Small intestine (tissue), 7 donors: Measurements from ENCODE around the gene NPBWR2. TPM values are rescaled to one million over a fixed set of nuclear protein-coding genes. Genes with fewer than 3 reads are reported as not detected.

Source experiments
- DNase-seq, 2 donors: peaks; one replicate each; pipeline versions ENCODE4 v3.0.0 to v3.0.0-alpha.2; 2013
- FAIRE-seq: peaks from 2 replicates; lab custom pipeline; 2012; peaks lifted over from hg19 to GRCh38; lab: Jason Lieb, UNC
- H3K27ac ChIP-seq, 3 donors: one replicate each; pipeline ENCODE4 v1.5.1; 2013; ENCODE audit warnings: low read length in 2 of 3, mild to moderate bottlenecking in 2 of 3, control low read depth in 1 of 3, inconsistent platforms in 1 of 3, low read depth in 1 of 3, moderate library complexity in 1 of 3
- H3K27me3 ChIP-seq, 3 donors: one replicate each; pipeline ENCODE4 v1.6.1; 2013; ENCODE audit warnings: low read length in 3 of 3, inconsistent platforms in 1 of 3; ENCODE audit not compliant: control insufficient read depth in 3 of 3, insufficient read depth in 3 of 3
- H3K36me3 ChIP-seq, 3 donors: one replicate each; pipeline ENCODE4 v1.6.1; 2013; ENCODE audit warnings: low read length in 3 of 3, inconsistent platforms in 1 of 3, low read depth in 1 of 3, mild to moderate bottlenecking in 1 of 3, moderate library complexity in 1 of 3; ENCODE audit not compliant: control insufficient read depth in 3 of 3, insufficient read depth in 2 of 3
- H3K4me1 ChIP-seq, 3 donors: one replicate each; pipeline ENCODE4 v1.6.1; 2013; ENCODE audit warnings: low read length in 2 of 3, inconsistent platforms in 1 of 3, low read depth in 1 of 3, mild to moderate bottlenecking in 1 of 3, moderate library complexity in 1 of 3; ENCODE audit not compliant: control insufficient read depth in 3 of 3, insufficient read depth in 2 of 3
- H3K4me3 ChIP-seq, 3 donors: one replicate each; pipeline ENCODE4 v1.5.1; 2013; ENCODE audit warnings: low read length in 3 of 3, control low read depth in 1 of 3, inconsistent platforms in 1 of 3, low read depth in 1 of 3, mild to moderate bottlenecking in 1 of 3, moderate library complexity in 1 of 3
- H3K9me3 ChIP-seq, 2 donors: one replicate each; pipeline ENCODE4 v1.6.1; 2013; ENCODE audit warnings: low read depth in 1 of 2, low read length in 1 of 2; ENCODE audit not compliant: control insufficient read depth in 2 of 2, insufficient read depth in 1 of 2
- WGBS, 3 donors: extraction: QIAGEN DNeasy Blood & Tissue Kit; methylation state at CpG; one replicate each; pipeline ENCODE4 v1.1.7; 2013; 5-methylcytosine and 5-hydroxymethylcytosine counted together
- polyA plus RNA-seq, 4 donors: library from polyadenylated mRNA; stranded (reverse) in 3 of 4; unstranded in 1 of 4; fragments of 200-250 nt in 3 of 4; fragments of 120-200 nt in 1 of 4; gene quantifications; one replicate each; pipeline versions ENCODE4 v1.2.1 to v1.2.3, GENCODE V29; 2013
- donor health status: healthy with polysubstance abuse.
- donor health status: control.
- donor health status: control.
- donor health status: Bipolar disorder and iron deficiency.
- donor health status: healthy.

NPBWR2 gene
- polyA plus RNA-seq, 4 donors = not detected

DNA sequence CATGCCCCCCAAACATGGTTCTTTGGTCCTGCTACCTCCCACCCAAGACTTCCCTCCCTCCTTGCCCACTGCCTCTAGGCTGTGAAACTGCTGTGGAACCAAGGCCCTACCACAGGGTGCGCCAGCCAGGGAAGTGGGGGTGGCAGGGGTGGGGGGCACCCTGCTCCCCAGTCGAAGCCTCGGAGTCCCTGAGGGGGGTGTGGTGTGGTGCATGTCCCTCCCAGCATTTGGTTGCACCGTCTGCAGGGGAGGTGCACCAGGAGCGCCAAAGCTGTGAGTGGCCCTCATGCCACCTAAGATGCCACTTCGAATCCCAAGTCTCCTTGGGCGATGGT is 29.9 kb downstream of the NPBWR2 start:
- peaks cover 0 to 42% (median 0%) of the 10 kb centered on the region in 3 donors for H3K27me3 ChIP-seq
- DNase-seq (no peak), FAIRE-seq (no peak)
- H3K4me1 ChIP-seq = peaks cover 0 to 16% (median 0%) of the 10 kb centered on the region in 3 donors
- H3K4me3 ChIP-seq = peak overlapping the region in 2 of 3 donors; percentile 25 to 39
- 41 to 67% (median 54%) methylated on average over 7 of the region's 7 CpGs for WGBS, 3 donors
- peak overlapping the region in 2 of 3 donors; percentile 33 to 44 for H3K27ac ChIP-seq
- H3K9me3 ChIP-seq = no peaks in the 10 kb centered on the region
- H3K36me3 ChIP-seq = peaks cover 0 to 12% (median 0%) of the 10 kb centered on the region in 3 donors

DNA sequence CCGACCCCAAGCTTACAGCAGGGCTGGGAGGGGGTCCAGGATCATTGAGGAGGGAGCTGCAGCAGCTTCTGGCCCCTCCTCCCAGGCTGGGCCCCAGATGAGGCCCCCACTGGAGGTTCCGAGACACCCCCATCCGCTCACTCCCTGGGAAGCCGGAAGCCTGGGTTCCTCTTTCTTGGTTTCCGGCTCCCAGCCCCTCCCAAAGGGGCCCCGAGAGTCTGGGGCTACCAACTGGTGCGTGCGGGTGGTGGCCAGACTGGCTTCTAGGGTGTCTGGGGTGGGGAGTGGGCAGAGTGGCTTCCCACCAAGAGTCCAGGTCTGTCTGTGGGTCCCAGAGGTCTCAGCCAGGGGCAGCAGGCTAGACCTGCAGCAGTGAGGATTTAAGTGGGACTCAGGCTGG is 30.3 kb downstream of the NPBWR2 start:
- no peaks in the 10 kb centered on the region for H3K9me3 ChIP-seq
- FAIRE-seq = no peak
- no peak for DNase-seq
- peaks cover 0 to 16% (median 0%) of the 10 kb centered on the region in 3 donors for H3K36me3 ChIP-seq
- WGBS, 3 donors = 53 to 80% (median 74%) methylated on average over 7 to 8 of the region's 8 CpGs
- H3K27ac ChIP-seq = peak overlapping the region in 2 of 3 donors; percentile 33 to 44
- H3K4me1 ChIP-seq = peaks cover 0 to 16% (median 0%) of the 10 kb centered on the region in 3 donors
- peaks cover 0 to 38% (median 0%) of the 10 kb centered on the region in 3 donors for H3K27me3 ChIP-seq
- H3K4me3 ChIP-seq = peak overlapping the region in 2 of 3 donors; percentile 25 to 39

DNA sequence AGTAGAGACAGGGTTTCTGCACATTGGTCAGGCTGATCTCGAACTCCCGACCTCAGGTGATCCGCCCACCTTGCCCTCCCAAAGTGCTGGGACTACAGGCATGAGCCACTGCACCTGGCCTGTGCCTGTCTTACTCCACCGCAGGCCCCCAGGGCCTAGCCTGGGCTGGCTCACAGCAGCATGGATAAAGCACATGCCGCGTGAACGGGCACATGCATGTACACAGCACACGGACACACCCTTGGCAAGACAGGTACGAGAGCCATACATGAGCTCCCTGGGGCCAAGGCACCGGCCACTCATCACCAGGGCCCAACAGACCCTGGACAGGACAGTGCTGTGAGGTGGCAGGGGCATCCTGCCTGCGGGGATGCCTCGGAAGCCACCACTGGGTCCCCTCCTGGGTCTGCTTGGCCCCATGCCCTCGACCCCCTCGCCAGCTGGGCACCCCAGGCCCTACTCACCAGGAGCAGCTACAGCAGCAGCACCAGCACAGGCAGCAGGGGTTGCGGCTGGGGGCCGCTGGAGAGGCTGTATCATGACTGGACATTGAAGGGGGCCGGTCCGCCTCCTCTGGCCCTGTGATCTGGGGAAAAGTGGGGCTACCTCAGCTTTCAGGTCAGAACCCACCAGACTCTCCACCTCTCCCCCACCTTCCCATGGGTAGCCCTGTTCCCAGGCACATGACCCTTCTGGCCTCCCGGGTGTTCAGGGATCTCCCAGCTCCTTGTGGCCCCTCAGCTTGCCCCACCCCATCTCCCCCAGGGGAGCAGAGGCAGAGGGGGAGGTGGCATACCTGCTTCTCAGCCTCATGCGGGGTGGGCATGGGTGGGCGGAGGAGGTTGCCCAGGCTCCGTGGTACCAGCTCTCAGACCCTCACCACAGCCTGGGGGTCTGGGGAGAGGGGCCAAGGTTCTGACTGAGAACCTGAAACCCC is 31.0 kb downstream of the NPBWR2 start:
- peak overlapping the region in 1 of 3 donors; percentile 4 for H3K27ac ChIP-seq
- FAIRE-seq = no peak

DNA sequence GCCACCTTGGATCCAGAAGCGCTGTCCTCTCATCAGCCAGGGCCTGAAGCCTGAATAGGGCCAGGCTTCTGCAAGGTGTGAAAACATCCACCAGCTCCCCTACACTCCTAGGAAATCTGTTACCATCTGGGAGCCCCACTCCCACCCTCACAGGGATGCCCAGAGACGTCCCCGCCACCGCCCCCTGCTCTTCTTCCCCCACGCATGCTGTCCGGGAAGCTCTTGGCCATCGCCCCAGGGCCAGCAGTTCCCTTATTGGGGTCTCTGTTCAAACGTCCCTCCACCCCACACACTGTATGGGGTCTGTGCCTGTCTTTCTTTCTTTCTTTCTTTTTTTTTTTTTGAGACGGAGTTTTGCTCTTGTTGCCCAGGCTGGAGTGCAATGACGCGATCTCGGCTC is 31.8 kb downstream of the NPBWR2 start:
- H3K27ac ChIP-seq = no peak overlapping the region
- FAIRE-seq (no peak), DNase-seq (no peak)
- H3K9me3 ChIP-seq = no peaks in the 10 kb centered on the region
- peaks cover 0 to 23% (median 0%) of the 10 kb centered on the region in 3 donors for H3K36me3 ChIP-seq
- 91 to 92% (median 91%) methylated on average over 12 of the region's 12 CpGs for WGBS, 3 donors
- peaks cover 0 to 16% (median 0%) of the 10 kb centered on the region in 3 donors for H3K4me1 ChIP-seq
- H3K4me3 ChIP-seq = no peak overlapping the region
- H3K27me3 ChIP-seq = peaks cover 0 to 23% (median 0%) of the 10 kb centered on the region in 3 donors

More for the DNA sequence above, 31.0 kb downstream of the NPBWR2 start:
- DNase-seq = no peak
- no peak overlapping the region for H3K4me3 ChIP-seq
- H3K4me1 ChIP-seq = peaks cover 0 to 16% (median 0%) of the 10 kb centered on the region in 3 donors
- H3K27me3 ChIP-seq = peaks cover 0 to 30% (median 0%) of the 10 kb centered on the region in 3 donors
- WGBS, 3 donors = 88 to 93% (median 88%) methylated on average over 19 to 21 of the region's 22 CpGs
- H3K9me3 ChIP-seq = no peaks in the 10 kb centered on the region
- peaks cover 0 to 21% (median 0%) of the 10 kb centered on the region in 3 donors for H3K36me3 ChIP-seq

DNA sequence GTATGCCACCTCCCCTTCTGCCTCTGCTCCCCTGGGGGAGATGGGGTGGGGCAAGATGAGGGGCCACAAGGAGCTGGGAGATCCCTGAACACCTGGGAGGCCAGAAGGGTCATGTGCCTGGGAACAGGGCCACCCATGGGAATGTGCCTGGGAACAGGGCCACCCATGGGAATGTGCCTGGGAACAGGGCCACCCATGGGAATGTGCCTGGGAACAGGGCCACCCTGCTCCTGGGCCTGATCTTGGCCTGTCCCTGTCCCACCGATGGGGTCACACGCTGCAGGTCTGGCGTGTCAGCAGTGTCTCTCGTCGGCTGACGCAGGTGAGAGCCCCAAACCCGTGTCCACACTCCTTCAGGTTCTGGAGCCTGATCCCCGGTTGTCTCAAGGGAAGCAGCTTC is 32.4 kb downstream of the NPBWR2 start:
- H3K9me3 ChIP-seq = no peaks in the 10 kb centered on the region
- H3K4me1 ChIP-seq = peaks cover 0 to 11% (median 0%) of the 10 kb centered on the region in 3 donors
- H3K4me3 ChIP-seq = no peak overlapping the region
- FAIRE-seq = no peak
- 87 to 94% (median 89%) methylated on average over 8 of the region's 8 CpGs for WGBS, 3 donors
- DNase-seq = no peak
- peaks cover 0 to 26% (median 0%) of the 10 kb centered on the region in 3 donors for H3K36me3 ChIP-seq
- peaks cover 0 to 17% (median 0%) of the 10 kb centered on the region in 3 donors for H3K27me3 ChIP-seq
- H3K27ac ChIP-seq = no peak overlapping the region

DNA sequence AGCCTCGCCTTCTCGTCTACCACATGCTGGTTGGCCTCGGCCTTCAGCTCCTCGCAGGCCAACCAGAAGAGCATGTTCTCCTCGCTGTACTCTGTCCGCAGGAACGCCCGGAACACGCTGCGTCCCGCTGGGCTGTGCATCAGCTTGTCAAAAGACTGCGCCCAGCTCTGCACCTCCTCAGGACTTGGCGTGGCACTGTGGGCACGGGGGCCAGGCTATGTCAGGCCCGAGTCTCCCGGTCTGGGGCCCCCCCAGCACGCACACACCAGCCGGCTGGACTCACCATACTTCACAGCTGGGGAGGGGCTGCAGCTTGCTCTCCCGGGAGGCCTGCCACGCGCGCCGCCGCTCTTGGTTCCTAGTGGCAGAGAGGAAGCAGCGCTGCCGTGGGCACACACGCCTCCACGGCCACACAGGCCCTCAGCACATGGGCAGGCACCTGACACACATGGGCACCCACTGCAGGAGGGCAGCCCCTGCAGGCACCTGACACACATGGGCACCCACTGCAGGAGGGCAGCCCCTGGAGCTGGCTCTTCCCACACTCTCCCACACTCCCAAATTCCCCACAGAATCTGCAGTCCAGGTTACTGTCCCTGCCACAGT is 33.1 kb downstream of the NPBWR2 start:
- Histone ChIP-seq H3K9me3 (no peaks in the 10 kb centered on the region), H3K4me1 (peaks cover 0 to 10% (median 0%) of the 10 kb centered on the region in 3 donors), H3K27me3 (peaks cover 0 to 15% (median 0%) of the 10 kb centered on the region in 3 donors), H3K36me3 (peaks cover 0 to 26% (median 0%) of the 10 kb centered on the region in 3 donors), H3K27ac (no peak overlapping the region), H3K4me3 (no peak overlapping the region)
- WGBS, 3 donors = 85 to 95% (median 90%) methylated on average over 28 of the region's 28 CpGs
- FAIRE-seq = no peak
- DNase-seq = no peak

DNA sequence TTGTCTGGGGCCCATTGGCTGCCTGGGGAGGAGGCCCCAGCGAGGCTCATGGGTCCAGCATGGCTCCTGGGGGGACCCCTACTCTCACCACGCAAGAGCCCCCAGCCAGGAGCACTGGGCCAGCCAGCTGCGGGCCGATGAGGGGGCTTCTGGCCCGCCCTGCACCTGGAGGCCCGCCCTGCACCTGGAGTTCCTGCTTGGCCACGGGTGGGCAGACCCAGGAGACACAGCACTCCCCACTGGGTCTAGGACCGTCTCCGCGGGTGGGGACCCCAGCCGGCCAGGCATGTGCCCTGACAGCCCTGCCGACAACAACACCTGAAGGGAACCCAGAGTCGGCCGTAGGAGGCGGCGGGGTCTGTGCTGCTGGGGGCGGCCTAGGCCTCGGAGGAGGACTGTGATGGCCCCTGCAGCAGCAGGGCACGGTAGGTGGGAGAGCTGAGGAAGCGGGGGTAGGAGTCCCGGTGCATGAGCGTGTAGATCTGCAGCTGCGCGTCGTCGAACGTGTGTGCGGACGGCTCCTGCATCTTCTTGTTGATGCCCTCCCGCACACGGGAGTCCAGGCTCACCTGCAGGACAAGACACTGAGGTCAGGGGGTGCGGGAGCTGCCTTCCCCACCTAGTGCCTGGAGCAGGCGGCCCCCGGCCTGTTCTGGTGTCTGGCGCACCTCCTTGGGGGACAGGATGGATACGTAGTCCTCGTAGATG is 33.7 kb downstream of the NPBWR2 start:
- 92 to 93% (median 93%) methylated on average over 27 to 37 of the region's 37 CpGs for WGBS, 3 donors
- Histone ChIP-seq H3K27ac (no peak overlapping the region), H3K9me3 (no peaks in the 10 kb centered on the region), H3K27me3 (peaks cover 0 to 8% (median 0%) of the 10 kb centered on the region in 3 donors), H3K36me3 (peaks cover 0 to 27% (median 0%) of the 10 kb centered on the region in 3 donors), H3K4me1 (peaks cover 0 to 3% (median 0%) of the 10 kb centered on the region in 3 donors), H3K4me3 (no peak overlapping the region)
- no peak for FAIRE-seq
- DNase-seq = no peak
